Left ventricle myocardium inferior (tissue), 1 donor: ENCODE data around the gene R3HDM2. TPM values are rescaled to one million over a fixed set of nuclear protein-coding genes. Genes with fewer than 3 reads are reported as not detected.

Source experiments
- DNase-seq: peaks from one replicate; pipeline ENCODE4 v3.0.0-alpha.2; 2020
- H3K27ac ChIP-seq: fragments of 200-600 bp; replicated peaks from 2 replicates; pipeline ENCODE4 v1.8.0; 2021
- H3K27me3 ChIP-seq: fragments of 200-600 bp; 2 replicates; pipeline ENCODE4 v1.8.0; 2021; ENCODE audit warnings: low read depth
- H3K36me3 ChIP-seq: fragments of 200-600 bp; 2 replicates; pipeline ENCODE4 v1.8.0; 2021
- H3K4me1 ChIP-seq: fragments of 200-600 bp; 2 replicates; pipeline ENCODE4 v1.8.0; 2021
- H3K4me3 ChIP-seq: fragments of 200-600 bp; 2 replicates; pipeline ENCODE4 v1.8.0; 2021; ENCODE audit warnings: mild to moderate bottlenecking, moderate library complexity
- H3K9me3 ChIP-seq: fragments of 200-600 bp; replicated peaks from 2 replicates; pipeline ENCODE4 v1.8.0; 2021
- intact Hi-C: fragments of 100-400 bp; cut with micrococcal nuclease; formaldehyde crosslinking; loops from one replicate; pipeline ENCODE4 v1.11.0; 2022
- total RNA-seq: library from RNA; stranded (reverse); fragmentation: NEBNext Ultra II Directional; extraction: Animal tissue kit (Norgen Biotek cat#: 25700); gene quantifications from one replicate; pipeline ENCODE4 v1.2.1, GENCODE V29; 2021
- TF ChIP-seq, protein P1 (sequence below): fragments of 200-600 bp; IDR thresholded peaks from 2 replicates; pipeline ENCODE4 v1.8.0; 2021; ENCODE audit warnings: antibody characterized with exemption, mild to moderate bottlenecking, borderline replicate concordance
- donor health status: DM: no; HTN: yes; CAD: no; lungs with severe emphysema.

The R3HDM2 gene
- total RNA-seq, 1 donor from 2014 or later: 63.1 TPM

GRCh38 chr12:57476162-57476992 is 45.5 kb upstream of the R3HDM2 start:
- Histone ChIP-seq H3K4me3 (peak overlapping the region; percentile 64), H3K4me1 (peaks cover 20% of the 10 kb centered on the region), H3K27ac (peak overlapping the region; percentile 41), H3K27me3 (peaks cover 99% of the 10 kb centered on the region), H3K36me3 (no peaks in the 10 kb centered on the region), H3K9me3 (no peaks in the 10 kb centered on the region)
- TF ChIP-seq, protein P1, sequence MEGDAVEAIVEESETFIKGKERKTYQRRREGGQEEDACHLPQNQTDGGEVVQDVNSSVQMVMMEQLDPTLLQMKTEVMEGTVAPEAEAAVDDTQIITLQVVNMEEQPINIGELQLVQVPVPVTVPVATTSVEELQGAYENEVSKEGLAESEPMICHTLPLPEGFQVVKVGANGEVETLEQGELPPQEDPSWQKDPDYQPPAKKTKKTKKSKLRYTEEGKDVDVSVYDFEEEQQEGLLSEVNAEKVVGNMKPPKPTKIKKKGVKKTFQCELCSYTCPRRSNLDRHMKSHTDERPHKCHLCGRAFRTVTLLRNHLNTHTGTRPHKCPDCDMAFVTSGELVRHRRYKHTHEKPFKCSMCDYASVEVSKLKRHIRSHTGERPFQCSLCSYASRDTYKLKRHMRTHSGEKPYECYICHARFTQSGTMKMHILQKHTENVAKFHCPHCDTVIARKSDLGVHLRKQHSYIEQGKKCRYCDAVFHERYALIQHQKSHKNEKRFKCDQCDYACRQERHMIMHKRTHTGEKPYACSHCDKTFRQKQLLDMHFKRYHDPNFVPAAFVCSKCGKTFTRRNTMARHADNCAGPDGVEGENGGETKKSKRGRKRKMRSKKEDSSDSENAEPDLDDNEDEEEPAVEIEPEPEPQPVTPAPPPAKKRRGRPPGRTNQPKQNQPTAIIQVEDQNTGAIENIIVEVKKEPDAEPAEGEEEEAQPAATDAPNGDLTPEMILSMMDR: no peak
- DNase-seq: no peak
- intact Hi-C loops: no loop called here

- intact Hi-C loops: no loop called here
- DNase-seq: no peak
- no peaks in the 10 kb centered on the region for H3K36me3 ChIP-seq
- H3K4me1 ChIP-seq: peaks cover 20% of the 10 kb centered on the region
- H3K4me3 ChIP-seq: peak overlapping the region; percentile 64
- no peak overlapping the region for H3K27ac ChIP-seq
- peaks cover 99% of the 10 kb centered on the region for H3K27me3 ChIP-seq
- TF ChIP-seq, protein P1: no peak
- no peaks in the 10 kb centered on the region for H3K9me3 ChIP-seq
Observed at GRCh38 chr12:57475271-57476161, 44.7 kb upstream of the R3HDM2 start.

DNA sequence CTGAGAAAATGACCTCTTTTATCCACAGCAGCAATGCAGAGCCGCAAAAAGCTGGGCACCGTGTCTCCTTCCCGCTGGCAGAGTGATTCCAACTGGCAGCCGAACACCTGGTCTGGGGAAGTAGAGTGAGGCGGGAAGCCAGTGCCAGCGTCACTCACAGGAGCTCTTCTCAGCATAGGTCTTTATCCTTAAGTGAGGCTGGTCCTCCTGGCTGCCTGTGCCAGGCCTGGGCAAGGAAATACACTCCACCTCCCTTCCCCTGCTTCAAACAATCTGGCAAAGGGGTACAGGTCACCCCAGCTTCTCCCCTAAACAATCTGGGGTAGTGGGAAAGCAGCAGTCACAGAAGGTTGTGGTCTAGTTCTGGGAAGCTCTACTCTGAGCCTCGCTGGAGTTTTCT is 44.0 kb upstream of the R3HDM2 start:
- no peak for DNase-seq
- Histone ChIP-seq H3K36me3 (no peaks in the 10 kb centered on the region), H3K27me3 (peaks cover 100% of the 10 kb centered on the region), H3K27ac (no peak overlapping the region), H3K4me1 (peaks cover 20% of the 10 kb centered on the region), H3K9me3 (no peaks in the 10 kb centered on the region), H3K4me3 (peak overlapping the region; percentile 64)
- intact Hi-C loops: no loop called here
- TF ChIP-seq, protein P1: no peak

DNA sequence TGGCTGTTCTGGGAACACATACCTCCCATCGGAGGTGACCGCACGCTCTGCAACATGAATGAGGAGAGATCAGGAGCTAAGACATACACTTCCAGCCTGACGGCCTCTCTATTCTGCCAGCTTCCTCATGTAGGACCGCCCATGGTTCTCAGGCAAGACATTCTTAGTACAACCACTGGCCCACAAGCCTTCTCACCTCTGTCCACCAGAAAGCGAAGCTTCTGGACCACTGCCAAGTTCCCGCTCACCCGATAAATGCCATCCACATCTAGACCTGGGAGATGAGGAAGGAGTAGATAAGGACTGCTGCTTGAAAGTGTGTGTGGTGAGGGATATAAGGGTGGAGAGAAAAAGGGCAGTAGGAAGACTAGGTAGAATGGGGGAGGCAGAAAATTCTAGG is 43.6 kb upstream of the R3HDM2 start:
- TF ChIP-seq, protein P1: no peak
- Histone ChIP-seq H3K27ac (no peak overlapping the region), H3K4me3 (no peak overlapping the region), H3K36me3 (no peaks in the 10 kb centered on the region), H3K9me3 (no peaks in the 10 kb centered on the region), H3K4me1 (peaks cover 20% of the 10 kb centered on the region), H3K27me3 (peaks cover 100% of the 10 kb centered on the region)
- DNase-seq: no peak
- intact Hi-C loops: no loop called here

DNA sequence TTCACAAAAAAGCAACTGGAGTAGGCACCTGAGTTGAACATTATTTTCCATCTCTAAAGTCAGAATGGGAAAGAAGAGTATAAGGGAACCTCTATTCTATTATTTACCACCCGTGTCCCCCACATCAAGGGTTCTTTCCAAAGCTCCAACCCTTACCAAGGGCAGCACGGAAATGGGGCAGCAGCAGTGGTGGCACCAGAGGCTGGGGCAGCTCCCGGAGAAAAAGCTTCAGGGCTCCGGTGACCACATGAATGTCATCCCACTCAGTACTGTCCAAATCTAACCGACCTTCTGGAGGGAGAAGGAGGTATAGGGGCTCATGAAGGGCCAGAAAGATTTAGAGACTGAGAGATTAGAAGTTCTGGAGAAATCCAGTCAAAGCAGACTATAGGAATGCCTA is 43.0 kb upstream of the R3HDM2 start:
- Histone ChIP-seq H3K4me3 (no peak overlapping the region), H3K27ac (no peak overlapping the region), H3K36me3 (no peaks in the 10 kb centered on the region), H3K9me3 (no peaks in the 10 kb centered on the region), H3K27me3 (peaks cover 100% of the 10 kb centered on the region), H3K4me1 (peaks cover 20% of the 10 kb centered on the region)
- TF ChIP-seq, protein P1: no peak
- no peak for DNase-seq
- intact Hi-C loops: no loop called here
